ENCODE results near the gene NTM.

- TF ChIP-seq, protein P1, sequence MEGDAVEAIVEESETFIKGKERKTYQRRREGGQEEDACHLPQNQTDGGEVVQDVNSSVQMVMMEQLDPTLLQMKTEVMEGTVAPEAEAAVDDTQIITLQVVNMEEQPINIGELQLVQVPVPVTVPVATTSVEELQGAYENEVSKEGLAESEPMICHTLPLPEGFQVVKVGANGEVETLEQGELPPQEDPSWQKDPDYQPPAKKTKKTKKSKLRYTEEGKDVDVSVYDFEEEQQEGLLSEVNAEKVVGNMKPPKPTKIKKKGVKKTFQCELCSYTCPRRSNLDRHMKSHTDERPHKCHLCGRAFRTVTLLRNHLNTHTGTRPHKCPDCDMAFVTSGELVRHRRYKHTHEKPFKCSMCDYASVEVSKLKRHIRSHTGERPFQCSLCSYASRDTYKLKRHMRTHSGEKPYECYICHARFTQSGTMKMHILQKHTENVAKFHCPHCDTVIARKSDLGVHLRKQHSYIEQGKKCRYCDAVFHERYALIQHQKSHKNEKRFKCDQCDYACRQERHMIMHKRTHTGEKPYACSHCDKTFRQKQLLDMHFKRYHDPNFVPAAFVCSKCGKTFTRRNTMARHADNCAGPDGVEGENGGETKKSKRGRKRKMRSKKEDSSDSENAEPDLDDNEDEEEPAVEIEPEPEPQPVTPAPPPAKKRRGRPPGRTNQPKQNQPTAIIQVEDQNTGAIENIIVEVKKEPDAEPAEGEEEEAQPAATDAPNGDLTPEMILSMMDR (IDR thresholded peaks at IDR 0.05; ENCODE audit: low read length), result no peak
- no peak for TF ChIP-seq EZH2 (IDR thresholded peaks at IDR 0.05; ENCODE audit: borderline replicate concordance, low read length)
Measured at GRCh38 chr11:131389582-131389981, 19.2 kb downstream of the NTM start.

Data from OCI-LY1 (cell line).